GM23338 (cell line): ENCODE results near the gene FNDC3B.

Source experiments
- CREB1 ChIP-seq: fragments of 250-450 bp; sonication (Bioruptor Pico); IDR thresholded peaks from 2 replicates; pipeline ENCODE4 v1.5.0; 2020; ENCODE audit warnings: low read depth, mild to moderate bottlenecking, moderate library complexity
- CTCF ChIP-seq, 2 experiments: fragments of 200-600 bp in 1 of 2; sonication (generic) in 1 of 2; conservative IDR thresholded peaks; 2 replicates each; pipeline versions ENCODE4 v1.5.1 to v1.6.1; 2016 to 2017; ENCODE audit warnings: antibody characterized with exemption in 2 of 2, low read depth in 2 of 2, mild to moderate bottlenecking in 2 of 2, moderate library complexity in 1 of 2
- EZH2 ChIP-seq: fragments of 200-600 bp; sonication (generic); IDR thresholded peaks from one replicate; pipeline ENCODE4 v1.8.0; 2017; ENCODE audit warnings: antibody characterized with exemption, mild to moderate bottlenecking, low read depth; ENCODE audit not compliant: unreplicated experiment
- EZH2phosphoT487 ChIP-seq: fragments of 200-600 bp; sonication (generic); IDR thresholded peaks from one replicate; pipeline ENCODE4 v1.8.1; 2018; ENCODE audit warnings: antibody characterized with exemption; ENCODE audit not compliant: unreplicated experiment
- POLR2AphosphoS5 ChIP-seq: IDR thresholded peaks from 2 replicates; pipeline ENCODE4 v1.6.1; 2016; ENCODE audit warnings: antibody characterized with exemption, low read depth
- REST ChIP-seq: IDR thresholded peaks from one replicate; pipeline ENCODE4 v1.6.1; 2018; ENCODE audit warnings: antibody characterized with exemption; ENCODE audit not compliant: unreplicated experiment
- ZNF331 ChIP-seq: fragments of 250-450 bp; sonication (Bioruptor Pico); IDR thresholded peaks from 2 replicates; pipeline ENCODE4 v1.5.0; 2020; ENCODE audit warnings: low read depth, mild to moderate bottlenecking, moderate library complexity

GRCh38 chr3:172372895-172373294 lies 333.5 kb downstream of the FNDC3B start:
- TF ChIP-seq EZH2phosphoT487 (no peak), CTCF (conservative IDR thresholded peaks at IDR 0.05; ENCODE audit: low read depth in 2 of 2) (no peak), EZH2 (no peak), POLR2AphosphoS5 (no peak), REST (no peak), CREB1 (no peak), ZNF331 (CRISPR knock-in tag) (no peak)
